ENCODE measurements around the gene HMGN5.

- TF ChIP-seq CTCF (IDR thresholded peaks at IDR 0.05; ENCODE audit: borderline replicate concordance, extremely low read depth, low read length, poor library complexity, severe bottlenecking) (no peak), EZH2 (IDR thresholded peaks at IDR 0.05; ENCODE audit: borderline replicate concordance, low read depth, low read length, severe bottlenecking) (no peak)
Measured at GRCh38 chrX:81240701-81241331, 39.1 kb upstream of the HMGN5 start.
